Right lobe of liver (tissue), 6 donors: ENCODE data around the gene FAM180A. TPM values are rescaled to one million over a fixed set of nuclear protein-coding genes. Genes with fewer than 3 reads are reported as not detected.

Experiments used
- ATAC-seq, 4 donors: fragments of 200-7000 bp; cut with Tn5 transposase; one replicate each; pipeline ENCODE4 v1.9.1; 2020; ENCODE audit warnings: mild to moderate bottlenecking in 4 of 4, moderate library complexity in 4 of 4
- DNase-seq, 3 donors: peaks; one replicate each; pipeline ENCODE4 v3.0.0-alpha.2; 2020
- H3K27ac ChIP-seq, 3 donors: fragments of 200-600 bp; one replicate each; pipeline ENCODE4 v1.8.0; 2022
- H3K27me3 ChIP-seq, 2 donors: fragments of 200-600 bp; one replicate each; pipeline ENCODE4 v1.8.0; 2022
- H3K36me3 ChIP-seq, 4 donors: fragments of 200-600 bp; sonication (generic) in 1 of 4; one replicate each; pipeline versions ENCODE4 v1.5.1 to v1.8.0; 2017 to 2022; ENCODE audit warnings: control low read depth in 1 of 4
- H3K4me1 ChIP-seq, 4 donors: fragments of 200-600 bp; sonication (generic) in 1 of 4; one replicate each; pipeline versions ENCODE4 v1.5.1 to v1.8.0; 2017 to 2022; ENCODE audit warnings: control low read depth in 1 of 4
- H3K4me3 ChIP-seq, 3 donors: fragments of 200-600 bp; one replicate each; pipeline ENCODE4 v1.8.0; 2022
- H3K9me3 ChIP-seq, 4 donors: fragments of 200-600 bp; sonication (generic) in 1 of 4; one replicate each; pipeline versions ENCODE4 v1.5.1 to v1.8.0; 2017 to 2022; ENCODE audit warnings: control low read depth in 1 of 4
- CTCF ChIP-seq, 4 donors: fragments of 200-600 bp in 3 of 4; fragments of 450-650 bp in 1 of 4; IDR thresholded peaks; one replicate each; pipeline versions ENCODE4 v1.5.1 to v1.8.0; 2016 to 2022; ENCODE audit warnings: antibody characterized with exemption in 4 of 4, mild to moderate bottlenecking in 2 of 4
- POLR2A ChIP-seq: fragments of 450-650 bp; IDR thresholded peaks from one replicate; pipeline ENCODE4 v1.6.1; 2017; ENCODE audit warnings: antibody characterized with exemption, mild to moderate bottlenecking
- WGBS: methylation state at CpG from one replicate; pipeline ENCODE4 v1.1.6; 2018; ENCODE audit warnings: low coverage, low lambda C conversion rate; ENCODE audit not compliant: insufficient coverage; ENCODE audit errors: missing lambda C conversion rate; 5-methylcytosine and 5-hydroxymethylcytosine counted together
- intact Hi-C, 2 donors: fragments of 100-400 bp; cut with DNase I; formaldehyde crosslinking; loops; one replicate each; pipeline versions ENCODE4 v1.11.2 to v1.14.1; 2022
- total RNA-seq, 6 experiments: library from RNA; depleted of rRNA in 2 of 6; stranded (reverse); fragments of >200 nt in 2 of 6; fragmentation: NEBNext Ultra II Directional in 3 of 6; extraction: Animal tissue kit (Norgen Biotek cat#: 25700) in 3 of 6; gene quantifications; one replicate each; pipeline versions ENCODE4 v1.1.0 to v1.2.4, GENCODE V29; 2016 to 2023
- donor health status: DM: no; HTN: yes; CAD: no.
- donor health status: DM: no; HTN: no; CAD: no.
- donor health status: DM: no; HTN: no; CAD: no.
- donor health status: DM: no; HTN: yes; CAD: no.
- donor health status: DM: no; HTN: yes; CAD: no.

The FAM180A gene
- total RNA-seq, 6 experiments from 2014 or later, result 2.8 to 14.9 (median 6.4) TPM

- Histone ChIP-seq H3K4me3 (no peak overlapping the region), H3K4me1 (peaks cover 0 to 8% (median 3%) of the 10 kb centered on the region in 4 donors), H3K27me3 (no peaks in the 10 kb centered on the region), H3K9me3 (no peaks in the 10 kb centered on the region), H3K36me3 (no peaks in the 10 kb centered on the region), H3K27ac (no peak overlapping the region)
- TF ChIP-seq CTCF (IDR thresholded peaks at IDR 0.05) (no peak), POLR2A (no peak)
- intact Hi-C loops, result no loop called here
- no peak for DNase-seq
- WGBS, result no CpG with 5 or more reads among the region's 3 CpGs
- ATAC-seq, result no peak
Observed at GRCh38 chr7:135682191-135682590, 66.4 kb downstream of the FAM180A start.

- DNase-seq (no peak), ATAC-seq (no peak)
- no peak for TF ChIP-seq CTCF (IDR thresholded peaks at IDR 0.05)
- Histone ChIP-seq H3K9me3 (no peaks in the 10 kb centered on the region), H3K36me3 (no peaks in the 10 kb centered on the region), H3K27me3 (no peaks in the 10 kb centered on the region), H3K4me1 (peaks cover 0 to 8% (median 3%) of the 10 kb centered on the region in 4 donors), H3K4me3 (no peak overlapping the region), H3K27ac (no peak overlapping the region)
- 76% methylated on average over 4 of the region's 5 CpGs for WGBS
- intact Hi-C loops, result no loop called here
Observed at GRCh38 chr7:135681762-135682161, 66.9 kb downstream of the FAM180A start.

Other genes starting within 250 kb of the FAM180A start
- 10 to 100 TPM in 3 of 6 experiments, 1 to 10 TPM in 3; 9.1 to 14.1 (median 11.0) TPM for gene CNOT4, start 238.7 kb downstream of the FAM180A start, total RNA-seq
- gene NUP205, start 190.9 kb downstream of the FAM180A start, total RNA-seq, result 10 to 100 TPM; 12.3 to 20.8 (median 16.1) TPM
- gene STMP1, start 86.3 kb downstream of the FAM180A start, total RNA-seq, result 10 to 100 TPM in 5 of 6 experiments, 1 to 10 TPM in 1; 8.8 to 20.6 (median 14.6) TPM
- under 1 TPM in 4 of 6 experiments, not detected in 2; 0.09 to 0.25 (median 0.18) TPM for gene SLC13A4, start 20.6 kb downstream of the FAM180A start, total RNA-seq
- 10 to 100 TPM; 31.6 to 42.3 (median 39.5) TPM for gene MTPN, start 228.5 kb upstream of the FAM180A start, total RNA-seq